Spleen (tissue), 7 donors: Measurements from ENCODE around the gene ITPKB.

Source experiments
- POLR2A ChIP-seq, 3 donors: fragments of 450-650 bp; IDR thresholded peaks; one replicate each; pipeline ENCODE4 v1.5.1; 2017; ENCODE audit warnings: antibody characterized with exemption in 3 of 3, mild to moderate bottlenecking in 1 of 3
- POLR2AphosphoS5 ChIP-seq, 3 donors: sonication (generic); formaldehyde crosslinking; IDR thresholded peaks; one replicate each; pipeline ENCODE4 v1.5.1; 2017; ENCODE audit warnings: antibody characterized with exemption in 3 of 3
- TF ChIP-seq, protein P1 (sequence below), 11 experiments: fragments of 200-600 bp in 7 of 11; fragments of 450-650 bp in 4 of 11; sonication (generic) in 4 of 11; IDR thresholded peaks in 8 of 11; conservative IDR thresholded peaks in 3 of 11; 1 replicate in 7 of 11; 2 replicates in 4 of 11; pipeline versions ENCODE4 v1.4.0 to v1.8.0; 2016 to 2021; ENCODE audit warnings: antibody characterized with exemption in 11 of 11, inconsistent platforms in 4 of 11, mild to moderate bottlenecking in 1 of 11
- donor health status: DM: no; HTN: no; CAD: no; lungs with moderate emphysema.
- donor health status: DM: no; HTN: no; CAD: no.
- donor health status: DM: no; HTN: no; CAD: no.

DNA sequence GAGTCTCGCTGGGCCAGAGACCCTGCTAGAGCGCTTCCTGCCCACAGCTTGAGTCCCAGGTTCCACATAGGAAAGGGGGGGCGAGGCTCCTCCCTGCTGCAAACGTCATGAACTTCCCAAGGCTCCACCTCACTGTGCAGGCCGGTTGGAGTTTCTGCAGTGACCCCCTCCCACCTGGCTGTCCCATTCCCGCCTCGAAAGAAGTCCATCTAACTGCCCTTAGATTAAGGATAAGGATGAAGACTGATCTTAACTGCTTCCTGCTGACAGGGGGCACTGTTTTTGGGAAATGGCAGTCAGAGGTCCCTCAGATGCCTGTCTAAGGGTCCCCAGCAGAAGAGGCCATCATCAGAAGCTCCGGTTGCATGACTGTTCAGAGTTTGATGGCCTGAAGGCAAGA, 127.8 kb downstream of the ITPKB start:
- TF ChIP-seq POLR2A (IDR thresholded peaks at IDR 0.05) (no peak), POLR2AphosphoS5 (IDR thresholded peaks at IDR 0.05) (no peak)
- TF ChIP-seq, protein P1, sequence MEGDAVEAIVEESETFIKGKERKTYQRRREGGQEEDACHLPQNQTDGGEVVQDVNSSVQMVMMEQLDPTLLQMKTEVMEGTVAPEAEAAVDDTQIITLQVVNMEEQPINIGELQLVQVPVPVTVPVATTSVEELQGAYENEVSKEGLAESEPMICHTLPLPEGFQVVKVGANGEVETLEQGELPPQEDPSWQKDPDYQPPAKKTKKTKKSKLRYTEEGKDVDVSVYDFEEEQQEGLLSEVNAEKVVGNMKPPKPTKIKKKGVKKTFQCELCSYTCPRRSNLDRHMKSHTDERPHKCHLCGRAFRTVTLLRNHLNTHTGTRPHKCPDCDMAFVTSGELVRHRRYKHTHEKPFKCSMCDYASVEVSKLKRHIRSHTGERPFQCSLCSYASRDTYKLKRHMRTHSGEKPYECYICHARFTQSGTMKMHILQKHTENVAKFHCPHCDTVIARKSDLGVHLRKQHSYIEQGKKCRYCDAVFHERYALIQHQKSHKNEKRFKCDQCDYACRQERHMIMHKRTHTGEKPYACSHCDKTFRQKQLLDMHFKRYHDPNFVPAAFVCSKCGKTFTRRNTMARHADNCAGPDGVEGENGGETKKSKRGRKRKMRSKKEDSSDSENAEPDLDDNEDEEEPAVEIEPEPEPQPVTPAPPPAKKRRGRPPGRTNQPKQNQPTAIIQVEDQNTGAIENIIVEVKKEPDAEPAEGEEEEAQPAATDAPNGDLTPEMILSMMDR (IDR thresholded peaks at IDR 0.05 in 8 of 11, conservative IDR thresholded peaks at IDR 0.05 in 3 of 11), result no peak
